DMS53 treated with DMSO at 0.1 percent for 48 hours (cell line): ENCODE data around the gene OS9.

ENCODE experiments used
- DNase-seq: peaks from one replicate; lab custom pipeline; 2025; ENCODE audit not compliant: unreplicated experiment; lab: John Stamatoyannopoulos, UW

The OS9 gene

DNA sequence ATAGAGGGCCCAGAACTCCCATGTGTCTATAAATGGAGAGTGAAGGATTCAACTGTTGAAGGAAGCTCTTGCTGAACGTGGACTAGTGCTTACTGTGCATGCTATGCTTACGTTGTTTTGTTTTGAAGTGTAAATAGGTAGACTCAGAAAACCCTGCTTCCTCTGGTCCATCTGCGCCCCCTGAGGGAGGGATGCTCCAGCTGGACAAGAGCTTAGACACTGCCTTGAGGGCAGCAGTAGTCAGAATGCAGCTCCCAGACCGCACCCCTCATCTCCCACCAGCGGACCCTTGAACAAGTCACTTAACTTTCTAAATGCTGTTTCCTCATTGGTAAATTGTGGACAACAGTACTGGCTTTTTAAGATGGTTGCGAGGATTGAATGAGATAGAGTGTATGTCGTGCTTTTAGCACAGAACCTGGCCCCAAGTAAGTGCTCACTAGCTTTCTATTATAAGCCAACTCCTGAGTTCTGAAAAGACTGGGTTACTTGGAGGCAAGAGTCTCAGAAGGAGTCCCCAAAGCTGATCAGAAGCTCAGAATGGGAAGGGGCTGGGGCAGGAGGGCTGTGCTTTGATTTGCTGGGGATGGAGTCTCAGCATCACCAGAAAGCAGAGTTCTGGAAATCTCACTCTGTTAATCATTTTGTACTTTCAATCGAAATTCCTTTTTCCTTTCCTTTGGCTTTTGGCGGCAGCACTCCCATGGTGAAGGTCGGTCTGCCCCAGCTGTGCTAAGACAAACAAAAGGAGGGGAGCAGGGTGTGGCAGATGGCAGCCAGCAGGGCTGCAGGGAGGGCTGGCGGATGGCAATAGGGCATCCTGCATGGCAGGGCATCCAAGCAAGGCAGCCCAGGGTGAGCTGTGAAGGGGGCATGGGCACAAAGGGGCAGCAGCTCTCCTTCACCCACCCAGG lies 29.0 kb downstream of the OS9 start:
- no peak for DNase-seq

DNA sequence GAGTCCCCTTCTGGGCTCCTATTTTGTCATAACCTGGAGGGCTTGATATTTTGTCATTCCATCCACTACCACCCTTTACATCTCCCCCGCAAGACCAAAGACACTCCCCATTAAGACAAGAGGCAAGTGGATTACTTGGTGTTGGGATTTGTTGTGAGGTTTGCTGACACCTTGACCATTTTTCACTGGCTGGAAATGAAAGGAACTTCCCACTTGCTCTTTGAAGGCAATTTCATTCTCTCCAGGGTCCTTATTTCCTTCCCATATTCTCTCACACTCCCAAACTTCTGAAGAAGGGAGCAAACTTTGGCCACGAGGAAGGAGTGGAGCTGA lies 29.7 kb downstream of the OS9 start:
- DNase-seq, result no peak

DNA sequence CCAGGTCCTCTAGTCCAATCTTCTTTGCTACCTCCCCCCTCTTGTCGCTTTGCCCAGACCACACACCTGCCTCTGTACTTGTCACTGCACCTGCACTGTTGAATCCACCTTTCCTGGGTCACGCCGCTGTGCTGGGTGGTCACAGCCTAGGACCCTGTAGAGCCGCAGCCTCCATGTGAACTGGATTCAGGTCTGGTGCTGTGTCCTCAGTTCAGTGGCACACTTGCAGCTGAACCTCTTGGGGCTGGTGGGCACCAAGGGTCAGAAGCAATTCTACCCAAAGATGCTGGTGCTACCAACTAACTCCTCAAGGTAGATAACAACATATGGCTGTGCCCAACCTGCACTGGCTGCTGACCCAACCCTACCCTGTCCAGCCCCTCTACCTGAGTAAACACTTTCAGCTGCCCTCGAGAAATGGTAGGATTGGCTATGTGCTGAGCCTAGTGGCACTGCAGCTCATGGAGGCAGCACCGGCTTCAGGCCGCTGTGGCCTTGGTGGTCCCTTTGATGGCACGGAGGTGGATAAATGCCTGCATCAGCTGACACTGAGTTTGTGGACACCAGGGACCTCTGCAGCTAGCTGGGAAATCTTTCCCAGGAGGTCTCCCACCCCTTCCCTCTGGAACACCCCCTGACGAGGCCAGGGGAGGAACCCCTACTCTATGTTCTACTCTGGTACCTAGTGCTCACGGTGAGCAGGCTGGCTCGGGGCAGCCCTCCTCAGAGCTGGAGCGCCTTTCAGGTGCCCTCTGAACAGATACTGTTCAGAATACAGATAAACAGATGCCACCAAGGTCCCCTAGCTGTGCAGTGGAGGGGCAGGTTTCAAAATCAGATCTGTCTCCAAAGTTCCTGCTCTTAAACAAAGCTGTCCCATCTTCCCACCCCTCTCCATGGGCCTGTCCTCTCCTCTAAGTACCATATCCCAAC lies 30.3 kb downstream of the OS9 start:
- DNase-seq, result no peak

DNA sequence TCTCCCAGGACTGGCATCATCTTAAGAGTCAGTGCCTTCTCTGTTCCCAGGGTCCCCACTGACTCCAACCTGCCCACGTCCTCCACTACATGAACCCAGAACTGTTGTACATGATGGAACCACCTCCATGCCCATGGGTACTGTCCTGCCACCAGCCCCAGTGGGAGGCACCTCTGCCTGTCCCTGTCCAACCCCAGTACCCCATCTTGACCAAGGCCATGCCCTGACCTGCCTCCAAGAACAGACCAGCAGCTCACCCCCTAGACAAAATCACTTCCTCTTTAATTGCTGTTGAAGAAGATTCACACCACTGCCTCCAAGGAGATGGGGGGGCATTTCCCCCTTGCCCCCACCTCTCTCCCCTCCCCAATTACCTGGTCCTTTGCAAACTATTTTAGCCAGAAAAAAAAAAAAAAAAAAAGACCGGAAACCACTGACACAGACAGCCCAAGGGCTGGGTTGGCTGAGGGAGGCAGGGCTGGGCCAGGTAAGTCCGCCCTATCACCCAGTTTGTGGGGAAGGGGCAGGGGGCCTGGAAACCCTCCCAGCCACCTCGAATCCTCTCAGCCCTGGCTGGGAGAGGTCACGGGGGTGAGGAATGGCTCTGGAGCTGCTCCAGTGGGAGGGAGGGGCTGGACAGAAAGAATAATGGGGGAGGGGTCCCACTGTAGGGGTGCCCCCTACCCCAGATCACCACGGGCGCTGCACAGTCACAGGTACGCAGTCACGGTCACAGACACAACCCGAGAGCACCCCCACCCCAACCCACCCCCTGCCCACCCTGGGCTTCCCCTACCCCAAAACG lies 31.2 kb downstream of the OS9 start:
- DNase-seq, result no peak

DNA sequence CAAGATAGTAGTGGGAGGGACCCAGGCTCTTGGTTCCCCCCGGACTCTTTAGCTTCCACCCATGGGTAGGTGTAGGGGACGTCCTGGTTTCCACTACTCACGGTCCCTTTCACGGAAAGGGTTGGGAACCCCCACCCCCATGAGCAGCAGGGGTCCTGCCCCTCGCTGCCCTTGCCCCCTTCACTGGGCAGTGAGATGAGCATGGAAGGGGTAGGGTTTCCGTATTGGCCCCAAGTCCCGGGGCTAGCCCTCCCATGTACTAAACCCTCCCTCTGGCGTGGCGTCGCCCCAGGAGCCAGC lies 31.9 kb downstream of the OS9 start:
- no peak for DNase-seq

DNA sequence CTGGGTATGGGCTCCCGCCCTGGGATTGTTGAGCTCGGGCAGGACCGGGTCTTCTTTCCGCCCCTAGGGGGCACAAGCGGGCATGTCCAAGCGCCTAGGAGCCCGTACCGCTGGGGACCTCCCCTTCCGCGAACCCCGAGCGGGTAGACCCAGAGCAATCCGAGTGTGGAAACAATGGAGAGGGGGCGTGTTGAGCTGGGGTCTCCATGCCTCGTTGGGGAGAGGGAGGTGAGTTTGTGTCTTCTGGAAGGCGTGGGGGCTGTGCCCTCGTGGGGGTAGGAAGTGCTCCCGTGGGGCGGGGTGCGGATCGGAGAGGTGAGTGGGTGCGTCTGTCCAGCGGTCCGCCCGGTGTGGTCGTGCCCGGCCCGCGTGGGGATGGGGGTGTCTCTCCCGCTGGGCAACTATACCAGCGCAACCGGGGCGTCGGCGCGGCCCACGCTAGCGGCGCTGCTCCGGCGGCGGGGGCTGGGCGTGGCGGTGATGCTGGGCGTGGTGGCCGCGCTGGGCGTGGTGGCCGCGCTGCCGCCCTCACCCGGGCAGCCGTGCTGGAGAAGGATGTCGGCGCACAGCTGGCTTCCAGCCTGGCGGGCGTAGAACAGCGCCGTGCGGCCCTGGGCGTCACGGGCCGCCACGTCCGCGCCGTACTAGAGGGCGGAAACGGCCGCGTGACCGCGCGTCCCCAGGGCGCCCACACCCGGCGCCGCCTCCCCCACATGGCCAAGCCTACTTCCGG lies 32.4 kb downstream of the OS9 start:
- DNase-seq, result peak; percentile 92

DNA sequence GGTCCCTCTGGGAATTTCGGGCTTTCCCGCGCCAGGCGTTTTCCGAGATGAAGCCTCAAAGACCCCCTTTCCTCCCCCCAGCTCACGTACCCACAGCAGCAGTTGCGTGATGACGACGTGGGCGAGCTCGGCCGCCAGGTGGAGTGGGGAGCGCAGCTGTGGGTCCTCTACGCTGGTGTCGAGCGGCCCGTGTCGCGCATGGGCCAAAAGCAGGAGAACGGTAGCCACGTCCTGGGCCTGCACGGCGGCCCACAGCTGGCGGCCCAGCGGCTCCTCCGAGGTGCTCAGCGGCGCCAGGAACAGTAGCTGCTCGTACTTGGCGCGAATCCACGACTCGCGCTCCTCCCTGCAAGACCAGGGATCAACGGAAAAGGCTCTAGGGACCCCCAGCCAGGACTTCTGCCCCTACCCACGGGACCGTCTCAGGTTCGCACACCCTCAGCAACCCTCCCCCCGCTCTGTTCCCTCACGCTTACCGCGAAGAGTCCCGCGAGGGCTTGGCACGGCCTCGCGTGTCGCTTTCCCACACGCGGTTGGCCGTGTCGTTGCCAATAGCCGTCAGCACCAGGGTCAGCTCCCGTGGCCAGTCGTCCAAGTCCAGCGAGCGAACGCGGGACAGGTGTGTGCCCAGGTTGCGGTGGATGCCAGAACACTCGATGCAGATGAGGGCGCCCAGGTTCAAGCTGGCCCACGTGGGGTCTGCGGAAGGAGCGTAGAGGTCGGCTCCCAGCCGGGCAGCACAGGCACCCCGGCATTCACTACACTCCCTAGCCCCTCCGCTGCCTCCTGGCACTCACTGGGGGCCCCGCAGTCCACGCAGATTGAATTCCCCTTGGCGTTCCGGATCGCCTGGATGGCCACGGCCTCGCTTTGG lies 33.2 kb downstream of the OS9 start:
- DNase-seq, result peak; percentile 67

DNA sequence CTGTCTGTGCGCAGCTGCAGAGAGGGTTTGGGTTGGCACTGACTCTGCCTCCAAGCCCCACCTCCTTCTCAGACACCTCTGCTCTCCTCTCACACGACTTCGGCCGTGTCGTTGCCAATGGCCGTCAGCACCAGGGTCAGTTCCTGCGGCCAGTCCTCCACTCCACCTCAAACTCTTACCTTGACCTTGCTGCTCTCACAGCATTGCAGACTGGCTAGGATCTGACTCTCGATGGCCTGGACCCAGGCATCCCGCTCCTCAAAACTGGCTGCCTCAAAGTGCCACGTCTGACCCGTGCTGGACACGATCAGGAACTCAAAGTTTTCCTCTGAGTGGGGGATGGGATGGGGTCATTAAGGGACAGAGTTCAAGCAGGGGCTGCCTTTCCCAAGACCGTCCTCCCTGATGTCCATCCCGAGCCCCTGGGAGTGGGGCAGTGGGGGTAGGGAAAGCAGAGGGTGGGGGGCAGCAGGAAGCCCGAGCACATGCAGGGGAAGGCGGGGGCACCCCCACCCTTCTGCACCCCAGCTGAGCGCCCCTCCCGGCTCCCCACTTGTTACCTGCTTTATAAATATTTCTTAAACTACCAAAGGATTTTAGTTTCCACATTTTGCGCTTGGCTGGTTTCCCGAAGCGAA lies 33.9 kb downstream of the OS9 start:
- DNase-seq, result no peak

DNA sequence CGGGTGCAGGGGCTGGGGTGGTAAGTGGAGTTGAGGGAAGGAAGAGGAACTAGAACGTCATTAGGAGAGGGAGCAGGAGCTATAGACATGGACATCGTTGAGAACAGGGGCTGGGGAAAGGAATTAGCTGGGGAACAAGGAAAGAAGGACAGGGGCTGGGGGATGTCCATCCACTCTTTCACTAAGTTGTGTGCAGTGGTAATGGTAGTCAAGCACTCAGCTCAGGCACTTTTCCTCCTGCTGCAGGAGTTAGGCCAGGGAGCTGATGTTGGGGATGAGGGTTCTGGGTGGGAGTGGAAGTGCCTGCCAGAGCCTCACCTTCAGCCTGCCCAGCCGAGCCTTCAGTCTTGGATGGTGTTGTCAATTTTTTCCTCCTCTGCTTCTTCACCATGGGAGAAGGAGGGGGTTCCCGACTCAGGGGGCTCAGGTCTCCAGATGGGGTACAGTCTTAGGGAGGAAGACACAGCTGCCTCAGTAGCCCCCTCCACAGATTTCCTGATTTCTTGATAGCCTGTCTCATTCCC lies 35.5 kb downstream of the OS9 start:
- DNase-seq, result no peak

DNA sequence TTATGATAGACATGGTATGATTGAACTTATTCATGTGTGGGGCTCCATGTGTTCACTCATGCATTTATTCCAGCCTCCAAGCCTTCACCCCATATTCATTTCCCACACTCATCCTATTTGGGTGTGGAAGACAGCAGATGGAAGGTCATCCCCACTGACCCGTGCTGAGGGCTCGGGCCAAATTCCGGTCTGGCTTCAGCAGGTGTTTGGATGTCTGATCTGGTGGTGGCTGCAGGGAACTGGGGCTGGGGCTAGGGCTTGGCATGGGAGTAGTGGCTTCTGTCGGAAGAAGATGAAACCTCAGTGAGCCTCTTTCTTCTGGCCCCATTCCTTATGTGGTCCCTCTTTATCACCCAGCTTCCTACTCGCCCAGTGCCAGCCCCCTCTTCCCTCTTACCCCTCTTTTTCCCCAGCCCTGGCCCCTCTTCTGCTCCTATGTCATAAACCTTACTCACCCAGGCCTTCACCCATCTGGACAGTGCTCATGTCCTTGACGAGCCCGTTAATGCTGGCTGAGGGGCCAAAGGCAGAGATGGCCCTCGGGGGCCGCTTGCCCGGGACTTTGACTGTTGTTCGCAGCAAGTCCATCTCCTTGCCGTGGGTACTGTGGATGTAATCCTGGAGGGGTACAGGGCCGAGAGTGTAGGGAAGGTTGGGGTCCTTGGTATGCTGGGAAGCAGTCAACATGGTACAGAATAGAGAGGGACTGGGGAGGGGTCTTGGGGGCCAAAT lies 36.6 kb downstream of the OS9 start:
- no peak for DNase-seq

DNA sequence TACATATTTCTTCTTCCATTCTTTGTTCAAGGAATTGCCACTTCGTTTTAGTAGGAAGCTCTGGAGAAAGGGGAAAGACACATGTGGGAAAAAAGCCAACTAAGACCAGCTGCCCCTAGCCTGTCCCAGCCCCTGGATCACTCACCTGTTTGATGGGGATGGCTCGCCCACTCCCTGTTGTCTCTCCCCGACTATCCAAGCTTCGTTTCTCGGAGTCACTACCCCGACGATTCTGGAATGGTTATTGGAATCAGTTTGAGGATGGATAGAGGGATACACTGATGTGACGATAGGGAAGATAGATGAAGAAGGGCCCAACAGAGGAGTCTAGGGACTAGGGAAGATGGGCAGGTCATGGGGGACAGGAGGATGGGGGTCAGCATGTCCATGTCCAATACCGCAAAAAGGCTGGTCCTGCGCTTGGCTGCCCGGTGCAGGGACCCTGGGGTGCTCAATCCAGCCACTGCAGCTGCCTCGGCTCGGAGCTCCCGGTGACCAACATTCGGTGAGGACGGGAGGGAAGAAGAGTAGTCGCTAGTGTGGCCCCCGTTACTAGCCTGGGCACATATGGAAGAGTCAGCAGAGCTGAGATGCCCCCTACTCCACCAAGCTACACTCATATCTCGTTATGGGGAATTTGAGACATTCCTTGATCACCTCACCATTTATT lies 37.6 kb downstream of the OS9 start:
- no peak for DNase-seq

DNA sequence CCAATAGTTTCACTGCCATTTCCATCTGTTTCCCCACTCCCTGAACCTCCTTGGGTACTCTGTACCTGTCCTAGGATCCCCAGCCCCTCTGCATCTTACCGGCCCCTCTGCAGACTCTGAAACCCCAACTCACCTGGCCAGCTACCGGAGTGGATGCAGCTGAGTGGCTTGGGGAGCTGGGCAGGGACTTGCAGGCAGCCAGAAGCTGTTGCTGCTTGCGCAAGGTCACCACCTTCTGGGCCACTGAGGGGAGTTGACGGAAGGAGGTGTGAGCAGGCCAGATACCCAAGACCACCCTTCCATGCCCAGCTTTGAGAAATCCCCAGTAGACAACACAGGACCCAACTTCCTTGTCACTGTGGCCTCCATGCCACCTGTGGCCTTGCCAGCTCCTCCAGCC lies 38.3 kb downstream of the OS9 start:
- DNase-seq, result no peak

DNA sequence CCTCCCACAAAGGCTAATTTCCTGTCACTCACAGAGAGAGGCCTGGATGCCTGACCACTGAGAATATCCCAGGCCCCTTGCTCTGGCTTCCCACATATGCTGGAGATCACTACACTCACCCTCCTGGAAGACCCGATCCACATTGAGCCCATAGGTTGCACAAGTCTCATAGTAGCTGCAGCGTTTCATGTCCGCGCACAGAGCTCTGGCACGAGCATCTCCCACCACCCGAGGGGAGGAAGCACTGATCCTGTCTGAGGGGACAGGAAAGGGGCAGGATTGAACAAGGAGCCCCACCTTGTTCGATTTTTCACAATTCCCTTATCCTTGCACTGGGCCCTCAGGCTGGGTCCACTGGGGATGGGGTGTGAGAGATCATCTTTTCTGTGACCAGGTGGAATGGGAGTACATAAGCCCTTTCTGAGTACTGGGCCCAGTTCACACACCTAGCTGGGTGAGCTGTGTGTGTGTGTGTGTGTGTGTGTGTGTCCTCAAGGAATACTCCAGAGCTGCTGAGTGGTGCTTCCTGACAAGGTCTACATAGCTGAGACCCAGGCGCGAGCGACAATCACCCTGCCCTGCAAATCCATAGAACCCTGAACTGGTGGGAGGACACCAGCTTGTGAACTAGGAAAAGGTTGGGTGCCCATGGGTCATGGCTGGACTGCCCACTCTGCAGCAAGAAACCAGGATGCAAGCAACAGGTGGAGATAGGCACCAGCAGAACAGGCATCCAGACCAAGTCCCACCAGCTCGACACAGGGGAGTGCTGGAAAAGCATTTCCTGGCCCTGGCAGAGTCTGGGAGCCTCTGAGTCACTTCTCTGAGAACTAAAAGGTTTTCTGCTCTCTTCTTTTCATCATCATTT lies 39.0 kb downstream of the OS9 start:
- no peak for DNase-seq

DNA sequence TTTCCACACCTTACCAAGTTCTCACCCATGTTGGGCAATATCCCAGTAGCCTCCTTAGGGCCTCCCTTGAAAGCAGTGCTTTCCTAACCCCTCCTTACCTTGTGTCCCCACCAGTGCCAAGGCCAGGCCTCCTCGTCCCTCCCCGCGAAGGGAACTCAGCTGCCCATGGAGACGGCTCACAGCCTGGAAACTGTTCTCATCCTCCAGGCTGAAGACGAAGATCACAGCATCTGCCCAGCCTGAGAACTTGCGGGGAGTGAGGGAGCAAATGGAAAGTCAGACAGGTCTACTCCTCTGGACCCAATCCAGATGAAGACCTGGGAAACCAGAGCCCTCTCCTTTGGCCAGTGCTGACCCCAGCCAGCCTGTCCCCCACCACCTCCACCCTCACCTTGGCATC lies 40.0 kb downstream of the OS9 start:
- DNase-seq, result no peak

DNA sequence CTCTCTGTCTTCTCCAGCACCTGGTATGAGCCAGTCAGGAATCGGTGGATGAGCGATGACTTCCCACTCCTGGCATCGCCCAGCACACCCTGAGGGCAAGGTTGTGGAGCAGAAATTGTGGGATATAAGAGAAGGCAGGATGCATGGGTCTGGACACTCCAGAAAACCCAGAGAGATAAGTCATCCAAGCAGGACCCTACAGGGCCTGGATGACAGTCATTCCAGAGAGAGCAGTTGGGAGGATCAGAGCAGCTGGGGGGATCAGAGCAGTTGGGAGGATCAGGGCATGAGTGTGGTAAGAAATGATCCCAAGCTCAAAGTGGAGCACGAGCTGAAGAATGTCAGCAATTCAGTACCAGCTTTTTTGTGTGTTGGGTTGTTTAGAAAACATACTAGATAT lies 40.7 kb downstream of the OS9 start:
- DNase-seq, result no peak

DNA sequence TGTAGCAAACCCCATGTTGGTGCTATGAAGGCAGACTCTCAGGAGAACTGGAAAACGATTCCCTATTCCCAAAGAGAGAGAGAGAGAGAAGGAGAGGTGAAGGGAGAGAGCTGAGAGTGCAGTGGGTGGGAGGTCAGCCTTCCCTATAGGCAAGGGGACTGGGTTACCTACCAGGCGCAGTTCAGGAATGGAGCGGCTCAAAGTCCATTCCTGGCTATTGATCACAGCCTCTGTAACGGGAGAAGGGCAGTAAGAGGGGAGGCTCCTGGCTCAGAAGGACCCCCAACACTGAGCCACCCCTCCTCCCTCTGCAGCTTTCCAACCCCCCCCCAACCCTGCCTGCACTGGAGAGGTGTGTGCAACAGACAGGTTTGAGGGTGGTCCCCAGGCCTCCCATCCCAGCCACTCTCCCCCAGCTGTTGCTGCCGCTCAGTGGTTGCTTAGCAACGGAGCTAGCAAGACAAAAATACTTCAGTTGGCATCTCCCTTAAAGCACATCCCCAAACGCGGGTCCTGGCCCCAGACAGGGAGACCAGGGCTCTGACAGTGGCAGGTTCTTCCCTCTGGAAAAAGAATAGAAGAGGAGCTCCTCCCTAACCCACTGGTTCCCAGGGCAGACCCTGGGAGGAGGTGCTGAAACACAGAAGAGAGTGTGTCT lies 41.4 kb downstream of the OS9 start:
- peak; percentile 31 for DNase-seq
